IMR-90 (cell line): ENCODE results near the gene GPSM3. TPM values are rescaled to one million over a fixed set of nuclear protein-coding genes. Genes with fewer than 3 reads are reported as not detected.

Source experiments
- ATAC-seq: fragments of 200-7000 bp; cut with Tn5 transposase; 2 replicates; pipeline ENCODE4 v1.9.1; 2020; ENCODE audit warnings: low read depth, mild to moderate bottlenecking, moderate library complexity
- BruUV-seq: library from RNA; stranded (reverse); fragments of 400-500 nt; replicated peaks from 2 replicates; lab custom pipeline; 2021; lab: Mats Ljungman, UMichigan
- CTCF ChIA-PET: fragments of 300-600 bp; formaldehyde crosslinking; extraction: SDS; loops from one replicate; lab custom pipeline; 2021; ENCODE audit warnings: antibody characterized with exemption; lab: Yijun Ruan, JAX
- POLR2A ChIA-PET: fragments of 300-600 bp; sonication (Branson Sonifier 250); formaldehyde crosslinking; loops from one replicate; lab custom pipeline; 2022; ENCODE audit warnings: antibody characterized with exemption; ENCODE audit not compliant: unreplicated experiment; lab: Charles Lee
- DNase-seq: peaks from one replicate; pipeline ENCODE4 v3.0.0; 2013
- H2AFZ ChIP-seq: replicated peaks from 2 replicates; pipeline ENCODE3; 2013; ENCODE audit warnings: low read length, mild to moderate bottlenecking; ENCODE audit not compliant: poor library complexity
- H2AK5ac ChIP-seq: 2 replicates; pipeline ENCODE4 v1.6.1; 2013; ENCODE audit warnings: low read depth, low read length, inconsistent platforms
- H2AK9ac ChIP-seq: replicated peaks from 2 replicates; pipeline ENCODE3; 2013; ENCODE audit warnings: mild to moderate bottlenecking, low read depth, low read length, moderate library complexity; ENCODE audit not compliant: poor library complexity
- H2BK120ac ChIP-seq: 2 replicates; pipeline ENCODE4 v1.6.1; 2013; ENCODE audit warnings: low read depth, low read length, inconsistent platforms
- H2BK15ac ChIP-seq: 3 replicates; pipeline ENCODE4 v1.6.1; 2013; ENCODE audit warnings: low read depth, low read length, inconsistent platforms
- H2BK20ac ChIP-seq: 2 replicates; pipeline ENCODE4 v1.6.1; 2013; ENCODE audit warnings: low read depth, mild to moderate bottlenecking, inconsistent platforms, low read length, moderate library complexity
- H2BK5ac ChIP-seq: 2 replicates; pipeline ENCODE4 v1.6.1; 2013; ENCODE audit warnings: mild to moderate bottlenecking, low read depth, low read length, inconsistent platforms; ENCODE audit not compliant: poor library complexity, severe bottlenecking
- H3K14ac ChIP-seq: replicated peaks from 2 replicates; pipeline ENCODE4 v1.6.1; 2013; ENCODE audit warnings: low read depth, low read length, inconsistent platforms
- H3K18ac ChIP-seq: 2 replicates; pipeline ENCODE4 v1.6.1; 2013; ENCODE audit warnings: low read depth, low read length, control low read depth
- H3K23ac ChIP-seq: 2 replicates; pipeline ENCODE4 v1.6.1; 2013; ENCODE audit warnings: low read depth, low read length, inconsistent platforms
- H3K27ac ChIP-seq: 2 replicates; pipeline ENCODE4 v1.5.1; 2013; ENCODE audit warnings: mild to moderate bottlenecking, control low read depth, low read length; ENCODE audit not compliant: insufficient read depth
- H3K27me3 ChIP-seq: 2 replicates; pipeline ENCODE4 v1.6.1; 2013; ENCODE audit warnings: low read length; ENCODE audit not compliant: control insufficient read depth, insufficient read depth
- H3K36me3 ChIP-seq: 2 replicates; pipeline ENCODE4 v1.6.1; 2013; ENCODE audit warnings: low read length, mixed read lengths; ENCODE audit not compliant: control insufficient read depth, insufficient read depth
- H3K4ac ChIP-seq: 2 replicates; pipeline ENCODE4 v1.6.1; 2013; ENCODE audit warnings: low read depth, low read length, inconsistent platforms
- H3K4me1 ChIP-seq: 2 replicates; pipeline ENCODE4 v1.6.1; 2013; ENCODE audit warnings: low read length, mixed read lengths; ENCODE audit not compliant: control insufficient read depth, insufficient read depth
- H3K4me2 ChIP-seq: 2 replicates; pipeline ENCODE4 v1.6.1; 2013; ENCODE audit warnings: low read depth, mild to moderate bottlenecking, control low read depth, low read length, moderate library complexity
- H3K4me3 ChIP-seq: 2 replicates; pipeline ENCODE4 v1.5.1; 2013; ENCODE audit warnings: low read depth, mild to moderate bottlenecking, control low read depth, low read length, moderate library complexity; ENCODE audit not compliant: insufficient read depth
- H3K56ac ChIP-seq: 2 replicates; pipeline ENCODE4 v1.6.1; 2013; ENCODE audit warnings: low read length, inconsistent platforms; ENCODE audit not compliant: insufficient read depth; ENCODE audit errors: extremely low read depth
- H3K79me1 ChIP-seq, 2 experiments: 2 replicates each; pipeline ENCODE4 v1.6.1; 2013; ENCODE audit warnings: low read length in 2 of 2, inconsistent platforms in 1 of 2, low read depth in 1 of 2
- H3K9ac ChIP-seq: 2 replicates; pipeline ENCODE4 v1.6.1; 2013; ENCODE audit warnings: low read depth, low read length, control low read depth
- H3K9me1 ChIP-seq: 2 replicates; pipeline ENCODE4 v1.6.1; 2013; ENCODE audit warnings: low read length, inconsistent platforms; ENCODE audit not compliant: insufficient read depth
- H3K9me3 ChIP-seq: 2 replicates; pipeline ENCODE4 v1.6.1; 2013; ENCODE audit warnings: low read length; ENCODE audit not compliant: control insufficient read depth, insufficient read depth
- H4K20me1 ChIP-seq: 2 replicates; pipeline ENCODE4 v1.6.1; 2013; ENCODE audit warnings: low read length, inconsistent platforms; ENCODE audit not compliant: insufficient read depth
- H4K5ac ChIP-seq: 2 replicates; pipeline ENCODE4 v1.6.1; 2013; ENCODE audit warnings: mild to moderate bottlenecking, low read depth, low read length, control low read depth
- H4K8ac ChIP-seq, 2 experiments: 2 replicates each; pipeline ENCODE4 v1.6.1; 2013; ENCODE audit warnings: low read depth in 2 of 2, low read length in 2 of 2, control low read depth in 1 of 2, inconsistent platforms in 1 of 2
- H4K91ac ChIP-seq: 2 replicates; pipeline ENCODE4 v1.6.1; 2013; ENCODE audit warnings: low read depth, low read length, inconsistent platforms; ENCODE audit not compliant: insufficient read depth
- BHLHE40 ChIP-seq: fragments of 150-350 bp; IDR thresholded peaks from 2 replicates; pipeline ENCODE4 v1.6.1; 2016; ENCODE audit warnings: mild to moderate bottlenecking, low read depth, low read length
- FOS ChIP-seq: fragments of 150-350 bp; IDR thresholded peaks from 2 replicates; pipeline ENCODE4 v1.6.1; 2016; ENCODE audit warnings: low read depth, low read length
- MAZ ChIP-seq: IDR thresholded peaks from 2 replicates; pipeline ENCODE4 v1.6.1; 2012; ENCODE audit warnings: low read depth, mild to moderate bottlenecking, low read length, improper control_type of control experiment, moderate library complexity, borderline replicate concordance
- NFE2L2 ChIP-seq: fragments of 150-350 bp; IDR thresholded peaks from 2 replicates; pipeline ENCODE4 v1.6.1; 2016; ENCODE audit warnings: low read depth, mild to moderate bottlenecking, low read length
- POLR2A ChIP-seq: IDR thresholded peaks from 2 replicates; pipeline ENCODE4 v1.6.1; 2012; ENCODE audit warnings: mild to moderate bottlenecking, low read depth, low read length
- RAD21 ChIP-seq: IDR thresholded peaks from 2 replicates; pipeline ENCODE4 v1.6.1; 2012; ENCODE audit warnings: low read length, improper control_type of control experiment
- WGBS, 2 experiments: methylation state at CpG; one replicate each; pipeline versions ENCODE4 v1.1.5 to v1.1.7; 2013; ENCODE audit warnings: missing lambda C conversion rate in 2 of 2; ENCODE audit not compliant: insufficient read length in 1 of 2; ENCODE audit errors: extremely low coverage in 2 of 2; 5-methylcytosine and 5-hydroxymethylcytosine counted together
- dilution Hi-C: fragments of 300-500 bp; cut with HindIII; formaldehyde crosslinking; loops from one replicate; pipeline ENCODE4 v1.14.3; 2018; ENCODE audit warnings: low sequenced_read_pairs; ENCODE audit not compliant: unreplicated experiment
- in situ Hi-C: fragments of 300-500 bp; cut with MboI; formaldehyde crosslinking; loops from 3 replicates; pipeline ENCODE4 v1.14.3; 2019; ENCODE audit warnings: low sequenced_read_pairs, inconsistent platforms, mixed read lengths
- intact Hi-C: fragments of 100-400 bp; cut with micrococcal nuclease; formaldehyde crosslinking; loops from 2 replicates; pipeline ENCODE4 v1.10.0; 2022
- polyA plus RNA-seq, 3 experiments: library from polyadenylated mRNA; depleted of rRNA; stranded (reverse); fragments of >200 nt; gene quantifications; 2 replicates each; pipeline ENCODE4 v1.2.3, GENCODE V29; 2012; ENCODE audit warnings: low replicate concordance in 1 of 3
- total RNA-seq: library from RNA; depleted of rRNA; stranded (reverse); fragments of >200 nt; gene quantifications from 2 replicates; pipeline ENCODE4 v1.2.3, GENCODE V29; 2012

Gene GPSM3
- total and polyA plus RNA-seq, 2 of the 4 experiments (the other 2 are of a cell fraction): 3.0 to 9.8 TPM

- Histone ChIP-seq H4K5ac (peak overlapping the region; percentile 87), H2BK15ac (peak overlapping the region; percentile 59; the same call in 2 of the 3 replicates), H3K14ac (peak overlapping the region; percentile 68), H3K4ac (peak overlapping the region; percentile 84), H3K18ac (peak overlapping the region; percentile 46), H3K79me1 (peaks cover 6 to 34% of the 10 kb centered on the region in 2 experiments), H4K91ac (peak overlapping the region; percentile 73), H3K23ac (peak overlapping the region; percentile 96), H3K9me1 (0 out of 2 replicates have a peak, but pooled peaks cover 4% of the 10 kb centered on the region), H3K27ac (peak overlapping the region; percentile 84), H4K8ac (peak overlapping the region; percentile 75 to 96), H3K27me3 (peaks cover 6% of the 10 kb centered on the region; the same call in 1 of the 2 replicates), H2BK20ac (peak overlapping the region; percentile 61), H2BK5ac (peak overlapping the region; percentile 81), H2AK9ac (peak overlapping the region; percentile 98), H3K4me2 (peak overlapping the region; percentile 76), H3K56ac (peak overlapping the region; percentile 58), H3K4me1 (peaks cover 23% of the 10 kb centered on the region), H2AK5ac (peak overlapping the region; percentile 80), H2BK120ac (peak overlapping the region; percentile 78), H2AFZ (peak overlapping the region; percentile 96), H3K4me3 (peak overlapping the region; percentile 67), H3K9me3 (peaks cover 2% of the 10 kb centered on the region; the same call in 1 of the 2 replicates), H4K20me1 (no peaks in the 10 kb centered on the region), H3K9ac (peak overlapping the region; percentile 70), H3K36me3 (peaks cover 11% of the 10 kb centered on the region)
- intact Hi-C loops (loop anchor here (2.0 to 10.0 kb wide), 3 partner anchors 24 to 251 kb away; partner anchors contain the start of genes AGPAT1 and ZBTB12), dilution Hi-C loops (no loop called here), in situ Hi-C loops (no loop called here)
- POLR2A ChIA-PET: interaction anchor here (0.7 kb wide), 1 partner anchor 17 kb away, joined by 6 read pairs; no protein-coding TSS in a partner anchor
- 24% methylated on average over 3 of the region's 35 CpGs; no CpG with 5 or more reads in 1 of the 2 experiments for WGBS, 2 experiments
- BruUV-seq: no TSS peak
- peak; percentile 33 for ATAC-seq
- DNase-seq: peak; percentile 41
- CTCF ChIA-PET: no interaction called here
- TF ChIP-seq MAZ: peak; percentile 5; the same call in 1 of the 2 replicates
- TF ChIP-seq BHLHE40: peak; percentile 61
- peak; percentile 42; the same call in 1 of the 2 replicates for TF ChIP-seq FOS
- TF ChIP-seq NFE2L2: 0 out of 2 replicates have a peak, but pooled peaks have one; percentile 20
- peak; percentile 3; the same call in 1 of the 2 replicates for TF ChIP-seq POLR2A
- TF ChIP-seq RAD21: no peak
Measured at GRCh38 chr6:32152769-32153563, 39.5 kb downstream of the GPSM3 start.
